ENCODE data around the gene ADGRD1. TPM values are rescaled to one million over a fixed set of nuclear protein-coding genes. Genes with fewer than 3 reads are reported as not detected.
"Not testable (repeated sequence)": the region's sequence is repeated elsewhere in the genome, so short reads cannot be mapped to it uniquely, and the experiment has no call there.

ADGRD1 gene
- total RNA-seq, 1 donor from 2014 or later = 0.84 TPM

- H3K4me1 Mint-ChIP-seq = no peaks in the 10 kb centered on the region
- H3K36me3 Mint-ChIP-seq (ENCODE audit: low read depth) = no peaks in the 10 kb centered on the region
- DNase-seq = no peak
- H3K27ac Mint-ChIP-seq = no peak overlapping the region
- H3K27me3 Mint-ChIP-seq = peaks cover 10% of the 10 kb centered on the region
- H3K9me3 Mint-ChIP-seq = no peaks in the 10 kb centered on the region
- no peak overlapping the region for H3K4me3 Mint-ChIP-seq
- intact Hi-C loops (cut with micrococcal nuclease) = no loop called here
Observed at GRCh38 chr12:131061041-131061806, 107.5 kb downstream of the ADGRD1 start.

GRCh38 chr12:131063413-131063812, 109.7 kb downstream of the ADGRD1 start:
- no peaks in the 10 kb centered on the region for H3K36me3 Mint-ChIP-seq (ENCODE audit: low read depth)
- H3K4me3 Mint-ChIP-seq = no peak overlapping the region
- intact Hi-C loops (cut with micrococcal nuclease) = no loop called here
- no peaks in the 10 kb centered on the region for H3K9me3 Mint-ChIP-seq
- DNase-seq = no peak
- H3K4me1 Mint-ChIP-seq = no peaks in the 10 kb centered on the region
- H3K27me3 Mint-ChIP-seq = peaks cover 6% of the 10 kb centered on the region
- H3K27ac Mint-ChIP-seq = no peak overlapping the region

GRCh38 chr12:131063960-131064359, 110.3 kb downstream of the ADGRD1 start:
- Mint-ChIP-seq H3K9me3 (no peaks in the 10 kb centered on the region), H3K36me3 (ENCODE audit: low read depth) (no peaks in the 10 kb centered on the region), H3K27ac (no peak overlapping the region), H3K27me3 (peaks cover 6% of the 10 kb centered on the region), H3K4me1 (no peaks in the 10 kb centered on the region), H3K4me3 (no peak overlapping the region)
- intact Hi-C loops (cut with micrococcal nuclease) = no loop called here
- no peak for DNase-seq

- no peak for DNase-seq
- Mint-ChIP-seq H3K27ac (no peak overlapping the region), H3K9me3 (no peaks in the 10 kb centered on the region), H3K4me3 (no peak overlapping the region), H3K4me1 (no peaks in the 10 kb centered on the region), H3K36me3 (ENCODE audit: low read depth) (no peaks in the 10 kb centered on the region), H3K27me3 (peaks cover 6% of the 10 kb centered on the region)
- intact Hi-C loops (cut with micrococcal nuclease) = no loop called here
Observed at GRCh38 chr12:131065279-131065678, 111.6 kb downstream of the ADGRD1 start.

- H3K27me3 Mint-ChIP-seq = peaks cover 6% of the 10 kb centered on the region
- H3K4me1 Mint-ChIP-seq = no peaks in the 10 kb centered on the region
- H3K36me3 Mint-ChIP-seq (ENCODE audit: low read depth) = no peaks in the 10 kb centered on the region
Observed at GRCh38 chr12:131065801-131066200, 112.1 kb downstream of the ADGRD1 start.

GRCh38 chr12:131066207-131066885, 112.6 kb downstream of the ADGRD1 start:
- Mint-ChIP-seq H3K27me3 (peaks cover 6% of the 10 kb centered on the region), H3K27ac (no peak overlapping the region), H3K36me3 (ENCODE audit: low read depth) (no peaks in the 10 kb centered on the region), H3K4me1 (no peaks in the 10 kb centered on the region), H3K9me3 (no peaks in the 10 kb centered on the region), H3K4me3 (no peak overlapping the region)
- DNase-seq = no peak
- intact Hi-C loops (cut with micrococcal nuclease) = no loop called here

More at GRCh38 chr12:131065801-131066200, 112.1 kb downstream of the ADGRD1 start:
- Mint-ChIP-seq H3K27ac (no peak overlapping the region), H3K4me3 (no peak overlapping the region), H3K9me3 (no peaks in the 10 kb centered on the region)
- DNase-seq = no peak
- intact Hi-C loops (cut with micrococcal nuclease) = no loop called here

- intact Hi-C loops (cut with micrococcal nuclease) = no loop called here
- Mint-ChIP-seq H3K9me3 (no peaks in the 10 kb centered on the region), H3K27ac (no peak overlapping the region), H3K27me3 (peaks cover 6% of the 10 kb centered on the region), H3K36me3 (ENCODE audit: low read depth) (no peaks in the 10 kb centered on the region), H3K4me1 (no peaks in the 10 kb centered on the region), H3K4me3 (no peak overlapping the region)
- no peak for DNase-seq
Observed at GRCh38 chr12:131066886-131067490, 113.3 kb downstream of the ADGRD1 start.

- intact Hi-C loops (cut with micrococcal nuclease) = no loop called here
- no peak for DNase-seq
- Mint-ChIP-seq H3K4me3 (no peak overlapping the region), H3K27me3 (peaks cover 4% of the 10 kb centered on the region), H3K27ac (no peak overlapping the region), H3K4me1 (no peaks in the 10 kb centered on the region), H3K9me3 (no peaks in the 10 kb centered on the region), H3K36me3 (ENCODE audit: low read depth) (no peaks in the 10 kb centered on the region)
Observed at GRCh38 chr12:131067981-131068851, 114.5 kb downstream of the ADGRD1 start.

GRCh38 chr12:131068926-131069720, 115.4 kb downstream of the ADGRD1 start:
- H3K9me3 Mint-ChIP-seq; intact Hi-C loops (cut with micrococcal nuclease); H3K4me3 Mint-ChIP-seq; H3K36me3 Mint-ChIP-seq (ENCODE audit: low read depth); H3K27ac Mint-ChIP-seq; H3K4me1 Mint-ChIP-seq; DNase-seq; H3K27me3 Mint-ChIP-seq: not testable (repeated sequence)

GRCh38 chr12:131070136-131070535, 116.4 kb downstream of the ADGRD1 start:
- DNase-seq; H3K27ac Mint-ChIP-seq; H3K9me3 Mint-ChIP-seq; H3K4me3 Mint-ChIP-seq; H3K27me3 Mint-ChIP-seq; H3K4me1 Mint-ChIP-seq; H3K36me3 Mint-ChIP-seq (ENCODE audit: low read depth); intact Hi-C loops (cut with micrococcal nuclease): not testable (repeated sequence)

GRCh38 chr12:131070668-131071067, 117.0 kb downstream of the ADGRD1 start:
- H3K4me3 Mint-ChIP-seq; H3K27me3 Mint-ChIP-seq; H3K9me3 Mint-ChIP-seq; H3K27ac Mint-ChIP-seq; H3K4me1 Mint-ChIP-seq; intact Hi-C loops (cut with micrococcal nuclease); DNase-seq; H3K36me3 Mint-ChIP-seq (ENCODE audit: low read depth): not testable (repeated sequence)

GRCh38 chr12:131071234-131071820, 117.6 kb downstream of the ADGRD1 start:
- H3K4me3 Mint-ChIP-seq; H3K4me1 Mint-ChIP-seq; H3K27me3 Mint-ChIP-seq; DNase-seq; H3K9me3 Mint-ChIP-seq; intact Hi-C loops (cut with micrococcal nuclease); H3K27ac Mint-ChIP-seq; H3K36me3 Mint-ChIP-seq (ENCODE audit: low read depth): not testable (repeated sequence)

- DNase-seq; H3K27ac Mint-ChIP-seq; intact Hi-C loops (cut with micrococcal nuclease); H3K4me1 Mint-ChIP-seq; H3K27me3 Mint-ChIP-seq; H3K36me3 Mint-ChIP-seq (ENCODE audit: low read depth); H3K9me3 Mint-ChIP-seq; H3K4me3 Mint-ChIP-seq: not testable (repeated sequence)
Observed at GRCh38 chr12:131071950-131072349, 118.2 kb downstream of the ADGRD1 start.

Data from activated CD4-positive, alpha-beta T cell treated with anti-CD3 and anti-CD28 coated beads, Interleukin-2, amount 10 ng/mL, durations not matched to agents 24 days and 14 days (primary cell).